Skin epidermis (tissue), 12 donors: ENCODE data around the gene SREBF1.

Experiments used
- H3K27ac ChIP-seq, 21 experiments: fragments of 200-600 bp; sonication (generic) in 11 of 21; one replicate each; pipeline ENCODE4 v1.5.0; 2020; ENCODE audit warnings: mild to moderate bottlenecking in 3 of 21, inconsistent platforms in 2 of 21, moderate library complexity in 2 of 21
- H3K4me3 ChIP-seq, 7 experiments: fragments of 200-600 bp; sonication (generic) in 2 of 7; one replicate each; pipeline ENCODE4 v1.5.0; 2020; ENCODE audit warnings: inconsistent platforms in 2 of 7, mild to moderate bottlenecking in 2 of 7, moderate library complexity in 1 of 7

The SREBF1 gene

DNA sequence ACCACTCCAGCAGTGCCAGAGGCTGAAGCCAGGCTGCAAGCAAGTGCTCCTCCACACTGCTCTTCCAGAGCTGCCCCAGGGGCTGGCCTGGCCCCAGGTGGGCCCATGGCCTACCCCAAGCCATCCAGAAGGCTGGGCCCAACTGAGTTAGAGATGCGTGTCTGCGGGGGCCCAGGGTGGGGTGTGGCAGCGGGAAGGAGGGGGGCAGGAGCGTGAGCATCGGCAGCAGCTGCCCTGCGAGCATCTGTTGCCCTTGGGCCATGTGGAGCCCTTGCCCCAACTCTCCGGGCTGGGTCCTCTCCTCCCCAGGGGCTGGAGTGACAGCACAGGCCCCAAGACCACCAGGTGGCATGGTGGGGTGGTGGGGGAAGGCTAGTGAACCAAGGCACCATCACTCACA, 7.3 kb upstream of the SREBF1 start:
- Histone ChIP-seq H3K27ac (peak overlapping the region in 7 of 21 experiments; percentile 4 to 99 (median 97)), H3K4me3 (no peak overlapping the region)

DNA sequence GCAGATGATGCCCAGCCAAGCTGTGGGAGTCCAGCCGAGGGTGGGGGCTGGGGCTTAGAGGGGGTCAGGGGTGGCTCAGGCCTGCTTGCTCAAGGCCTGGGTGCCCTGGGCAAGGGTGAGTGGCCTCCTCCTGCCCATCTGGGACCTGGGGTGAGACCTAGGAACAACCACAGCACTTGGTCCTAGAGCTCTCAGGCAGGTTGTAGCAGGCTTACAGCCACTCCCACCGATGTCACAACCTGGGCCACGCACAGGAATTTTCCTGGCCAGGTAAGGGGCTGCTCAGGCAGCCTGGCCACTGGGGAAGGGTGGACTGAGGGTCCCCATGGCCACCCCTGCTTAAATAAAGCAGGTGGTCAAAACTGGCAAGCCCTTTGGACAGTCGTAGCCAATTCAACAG, 6.3 kb upstream of the SREBF1 start:
- H3K4me3 ChIP-seq, result no peak overlapping the region
- H3K27ac ChIP-seq, result peak overlapping the region in 18 of 21 experiments; percentile 6 to 99 (median 97)

DNA sequence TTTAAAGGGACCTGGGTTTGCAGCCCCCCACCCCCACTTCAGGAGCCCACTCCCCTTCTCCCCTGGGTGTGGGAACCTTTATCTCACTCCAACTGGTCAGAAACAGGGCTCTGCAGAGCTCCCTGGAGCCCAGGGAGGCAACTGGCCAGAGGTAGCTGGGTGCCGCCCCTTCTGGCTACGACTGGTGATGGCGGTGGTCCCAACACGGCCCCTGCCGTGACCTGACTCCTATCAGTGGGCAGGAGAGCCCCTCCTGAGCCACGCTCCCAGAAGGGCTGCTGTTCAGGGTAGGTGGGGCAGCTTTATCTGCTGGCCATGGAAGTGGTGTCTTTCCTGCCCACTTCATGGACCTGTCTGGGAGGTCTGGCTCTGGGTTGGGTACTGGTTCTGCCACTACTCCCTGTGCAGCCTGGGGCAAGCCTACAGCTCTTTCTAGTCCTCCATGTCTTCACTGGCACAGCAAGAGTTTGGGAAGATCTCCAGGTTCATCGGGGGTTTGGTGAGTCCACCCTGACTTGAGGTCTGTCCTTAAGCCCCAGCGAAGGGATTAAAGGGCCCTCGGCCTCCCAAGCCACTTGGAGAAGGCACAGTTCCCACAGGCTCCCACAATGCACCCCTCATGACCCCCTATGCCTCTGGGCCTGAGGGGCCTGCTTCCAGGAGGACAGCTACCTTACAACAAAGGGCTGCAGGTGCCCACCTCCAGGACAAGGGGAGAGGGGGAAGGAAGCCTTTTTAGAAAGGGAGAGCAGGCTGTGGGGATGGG, 5.5 kb upstream of the SREBF1 start:
- peak overlapping the region in 19 of 21 experiments; percentile 39 to 99 (median 97) for H3K27ac ChIP-seq
- H3K4me3 ChIP-seq, result no peak overlapping the region

DNA sequence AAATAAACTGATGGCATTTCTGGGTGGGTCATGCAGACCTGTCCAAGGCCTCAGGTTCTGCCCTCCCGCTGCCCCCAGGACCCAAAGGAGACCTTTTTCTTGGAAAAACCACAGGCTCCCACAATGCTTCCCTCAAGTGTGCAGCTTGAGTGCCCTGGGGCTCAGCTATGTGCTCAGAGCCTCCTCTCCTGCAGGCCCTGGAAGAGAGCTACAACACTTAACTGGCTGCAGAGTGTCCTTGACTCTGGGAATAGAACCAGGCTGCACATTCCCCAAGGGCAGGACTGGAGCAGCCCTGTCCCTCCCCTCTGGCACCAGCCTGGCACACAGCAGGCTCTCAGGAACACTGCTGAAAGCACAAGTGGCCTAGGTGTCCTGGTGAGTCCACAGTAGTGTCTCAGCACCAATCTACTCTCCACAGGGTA, 4.8 kb upstream of the SREBF1 start:
- no peak overlapping the region for H3K4me3 ChIP-seq
- peak overlapping the region in 20 of 21 experiments; percentile 39 to 99 (median 97) for H3K27ac ChIP-seq

DNA sequence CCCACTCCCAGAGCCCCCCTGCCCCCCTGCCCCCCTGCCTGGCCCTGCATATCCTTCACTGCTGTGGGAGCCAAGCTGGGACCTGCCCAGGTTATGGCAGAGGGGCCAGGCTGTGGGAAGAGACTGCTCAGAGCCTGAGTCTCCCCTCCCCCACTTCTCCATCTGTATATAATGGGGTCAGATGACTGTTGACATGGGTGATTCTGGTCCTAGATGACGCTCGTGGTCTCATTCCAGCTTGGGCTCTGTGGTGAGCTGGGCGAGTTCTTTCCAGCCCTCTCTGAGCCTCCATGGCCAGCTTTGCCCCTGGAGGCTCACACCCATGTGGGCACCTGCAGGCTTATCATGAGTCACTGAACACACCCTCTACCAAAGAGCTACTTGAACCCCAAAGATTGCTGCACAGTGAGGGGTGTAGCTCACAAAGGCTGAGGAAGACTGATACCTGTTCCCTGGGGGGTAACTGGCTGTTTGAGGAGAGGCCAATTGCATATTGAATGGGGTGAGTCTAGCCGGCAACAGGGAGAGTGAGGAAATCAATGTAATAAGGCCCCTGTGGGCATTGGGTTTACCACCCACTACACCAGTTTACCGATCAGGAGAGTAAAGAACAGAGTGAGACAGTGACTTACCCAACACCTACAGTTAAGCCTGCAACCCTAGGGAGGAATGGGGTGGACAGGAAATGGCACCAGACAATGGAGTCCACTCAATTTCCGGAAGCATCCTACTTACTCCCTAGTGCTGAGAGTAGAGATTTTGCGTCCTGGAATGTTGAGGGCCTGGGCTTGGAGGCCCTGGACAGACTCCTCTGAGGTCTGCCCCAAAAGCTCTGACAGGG, 4.2 kb upstream of the SREBF1 start:
- peak overlapping the region; percentile 60 to 99 (median 97) for H3K27ac ChIP-seq
- peak overlapping the region; percentile 31 to 53 (median 43) for H3K4me3 ChIP-seq

DNA sequence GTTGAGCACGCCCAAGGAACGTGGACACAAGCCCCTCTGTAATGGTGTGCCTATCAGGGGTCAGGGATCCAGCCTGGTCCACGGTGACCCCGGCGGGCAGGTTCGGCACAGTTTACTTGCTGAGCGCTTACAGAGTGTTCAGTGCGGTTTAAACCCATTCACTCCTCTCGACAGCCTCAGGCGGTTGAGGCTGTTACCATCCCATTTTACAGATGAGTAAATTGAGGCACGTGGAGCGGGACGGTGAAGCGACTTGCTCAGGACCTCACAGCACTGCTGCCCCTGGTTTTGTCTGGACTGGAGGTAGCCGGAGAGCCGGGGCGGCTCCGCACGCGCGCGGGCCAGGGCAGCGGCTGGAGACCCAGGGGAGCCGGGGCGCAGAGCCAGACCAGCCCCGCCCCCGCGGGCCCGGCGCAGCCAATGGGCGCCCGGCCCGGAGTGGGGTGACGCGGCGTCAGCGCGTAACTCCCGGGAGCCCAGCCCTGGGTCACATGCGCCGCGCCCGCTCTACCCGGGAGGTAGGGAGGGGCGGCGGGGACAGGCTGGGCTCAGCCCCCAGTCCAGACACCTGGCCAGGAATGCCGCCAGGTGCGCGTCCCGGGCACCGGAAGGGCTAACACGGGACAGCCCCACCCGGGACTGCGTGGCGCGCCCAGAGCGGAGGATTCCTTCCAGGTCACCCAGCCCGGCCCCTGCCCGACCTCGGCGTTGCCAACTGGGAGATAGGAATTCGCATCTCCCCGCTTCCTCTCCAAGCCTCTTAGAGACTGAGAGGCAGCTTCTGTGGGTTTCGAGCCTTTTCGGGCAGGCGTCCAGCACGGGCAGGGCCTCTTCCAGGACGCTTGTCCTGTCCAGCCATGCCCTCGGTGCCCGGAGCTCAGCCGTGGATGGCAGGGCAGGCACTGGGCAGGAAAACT, 3.3 kb upstream of the SREBF1 start:
- H3K27ac ChIP-seq, result peak overlapping the region; percentile 60 to 99 (median 97)
- H3K4me3 ChIP-seq, result peak overlapping the region; percentile 31 to 53 (median 43)

DNA sequence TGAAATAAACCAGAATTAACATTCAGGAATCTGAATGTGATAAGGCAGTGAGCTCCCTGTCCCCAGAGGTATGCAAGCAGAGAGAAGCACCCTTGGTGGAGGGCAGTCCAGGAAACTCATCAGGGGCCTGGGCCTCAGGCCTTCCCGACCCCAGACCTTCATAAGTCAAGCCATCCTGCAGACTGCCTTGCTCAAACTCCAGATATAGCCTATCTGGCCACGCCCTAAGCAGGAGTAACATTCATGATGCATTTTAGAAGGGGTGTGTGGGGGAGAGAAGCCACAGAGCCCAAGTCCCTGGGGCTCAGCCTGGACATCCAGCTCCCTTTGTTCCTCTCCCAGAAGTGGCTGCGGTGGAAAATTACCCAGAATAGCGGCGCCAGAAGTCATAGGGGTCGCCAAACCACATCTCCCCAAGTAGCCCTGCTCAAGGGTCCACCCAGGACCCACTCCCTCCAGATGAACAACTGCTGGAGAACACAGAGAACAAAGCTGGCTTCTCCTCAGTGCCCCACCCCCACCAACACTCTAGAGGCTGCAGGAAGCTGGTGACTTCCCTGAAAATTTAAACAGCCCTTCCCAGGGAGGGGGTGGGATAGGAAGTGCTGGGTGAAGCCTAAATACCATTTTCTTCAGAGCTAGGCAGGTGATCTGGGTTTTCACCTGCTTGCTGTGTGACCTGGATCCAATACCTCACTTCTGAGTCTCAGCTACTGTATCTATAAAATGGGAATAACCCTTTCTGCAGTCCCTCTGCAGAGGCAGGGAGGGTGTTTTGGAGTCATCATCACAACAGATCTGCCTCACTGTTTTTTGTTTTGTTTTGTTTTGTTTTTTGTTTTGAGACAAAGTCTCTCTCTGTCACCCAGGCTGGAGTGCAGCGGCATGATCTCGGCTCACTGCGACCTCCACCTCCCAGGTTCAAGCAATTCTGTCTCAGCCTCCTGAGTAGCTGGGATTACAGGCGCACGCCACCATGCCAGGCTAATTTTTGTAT, 1.5 kb upstream of the SREBF1 start:
- peak overlapping the region in 20 of 21 experiments; percentile 22 to 99 (median 98) for H3K27ac ChIP-seq
- H3K4me3 ChIP-seq, result no peak overlapping the region

DNA sequence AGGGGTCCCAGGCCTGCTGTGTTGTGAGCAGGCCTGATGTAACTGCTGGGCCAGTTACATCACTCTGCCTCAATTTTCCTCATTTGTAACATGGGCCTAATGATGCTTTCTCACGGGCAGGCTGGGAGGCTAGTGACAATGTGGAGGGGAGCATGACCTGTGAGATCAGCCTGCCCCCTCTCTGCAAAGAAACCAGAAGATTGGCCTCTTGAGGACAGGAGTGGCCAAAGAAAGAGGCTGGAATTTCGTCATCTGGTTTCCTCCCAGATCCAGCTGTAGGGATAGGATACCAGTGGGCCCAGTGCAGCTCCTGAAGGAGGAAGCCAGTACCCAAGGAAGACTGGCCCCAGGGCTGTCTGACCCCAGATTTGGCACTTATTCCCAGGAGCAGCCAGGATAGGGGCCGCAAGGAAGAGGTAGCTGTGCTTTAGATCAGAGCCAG, 615 bp upstream of the SREBF1 start:
- H3K27ac ChIP-seq, result peak overlapping the region; percentile 87 to 99 (median 98)
- H3K4me3 ChIP-seq, result peak overlapping the region; percentile 74 to 98 (median 84)

DNA sequence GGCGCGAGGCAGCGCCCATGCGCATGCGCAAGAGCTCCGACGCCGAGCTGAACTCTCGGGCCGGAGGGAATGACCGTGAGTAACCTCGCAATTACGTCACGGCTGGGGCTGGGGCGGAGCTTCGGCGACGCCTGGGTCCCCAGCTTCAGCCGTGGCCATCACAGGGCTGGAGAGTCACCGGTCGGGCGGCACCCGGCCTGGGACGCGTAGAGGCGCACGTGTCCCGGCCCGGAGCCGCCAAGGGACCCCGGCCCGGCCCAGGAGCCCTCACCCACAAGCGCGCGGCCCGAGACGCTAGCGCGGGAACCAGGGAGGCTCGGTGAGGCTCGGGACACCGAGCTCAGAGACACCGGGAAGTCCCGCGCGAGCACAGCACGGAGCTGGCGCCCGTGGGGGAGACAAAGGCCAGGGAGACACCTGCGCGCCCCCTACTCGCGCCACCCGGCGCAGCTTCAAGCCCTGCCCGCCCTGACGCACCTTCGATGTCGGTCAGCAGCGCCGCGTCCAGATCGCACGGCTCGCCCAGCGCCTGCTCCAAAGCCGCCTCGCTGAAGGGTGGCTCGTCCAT, 452 bp downstream of the SREBF1 start:
- peak overlapping the region; percentile 74 to 98 (median 84) for H3K4me3 ChIP-seq
- peak overlapping the region; percentile 87 to 99 (median 98) for H3K27ac ChIP-seq

DNA sequence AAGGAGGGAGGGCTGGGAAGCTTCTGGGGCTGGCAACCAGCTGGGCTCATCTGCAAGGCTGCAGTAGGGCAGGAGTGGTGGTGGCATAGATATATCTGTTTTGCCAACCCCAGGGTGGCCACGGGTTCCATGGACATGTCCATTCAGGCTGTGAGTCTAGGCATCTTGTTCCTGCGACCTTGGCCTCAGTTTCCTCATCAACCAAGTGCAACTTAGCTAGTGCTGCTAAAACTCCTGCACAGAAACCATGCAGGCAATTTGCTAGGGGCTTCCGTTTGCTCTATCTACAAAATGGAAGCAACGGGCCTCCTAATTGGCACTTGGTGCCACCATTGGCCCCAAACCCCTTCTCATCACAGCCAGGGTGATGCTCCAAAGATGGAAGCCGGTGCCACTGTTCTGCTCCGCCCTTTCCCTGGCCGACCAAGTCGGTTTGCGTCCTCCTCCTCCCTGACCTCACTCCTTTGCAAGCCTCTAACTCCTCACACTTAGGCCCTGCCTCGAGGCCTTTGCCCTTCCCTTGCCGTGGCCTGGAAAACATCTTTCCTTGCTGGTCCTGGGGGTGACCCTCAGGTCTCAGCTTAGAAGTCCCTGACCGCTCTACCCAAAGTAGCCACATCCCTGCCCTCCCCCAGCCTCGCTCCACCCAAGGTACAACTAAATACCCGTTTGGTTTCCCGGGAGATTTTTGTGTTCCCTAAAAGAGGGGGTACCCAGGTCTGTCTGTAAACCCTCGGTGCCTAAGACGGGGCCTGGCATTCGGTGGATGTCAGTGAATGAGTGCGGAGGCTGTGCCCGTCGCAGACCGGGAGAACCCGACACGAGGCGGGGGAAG, 1.2 kb downstream of the SREBF1 start:
- Histone ChIP-seq H3K27ac (peak overlapping the region in 20 of 21 experiments; percentile 26 to 99 (median 98)), H3K4me3 (peak overlapping the region; percentile 74 to 98 (median 84))

DNA sequence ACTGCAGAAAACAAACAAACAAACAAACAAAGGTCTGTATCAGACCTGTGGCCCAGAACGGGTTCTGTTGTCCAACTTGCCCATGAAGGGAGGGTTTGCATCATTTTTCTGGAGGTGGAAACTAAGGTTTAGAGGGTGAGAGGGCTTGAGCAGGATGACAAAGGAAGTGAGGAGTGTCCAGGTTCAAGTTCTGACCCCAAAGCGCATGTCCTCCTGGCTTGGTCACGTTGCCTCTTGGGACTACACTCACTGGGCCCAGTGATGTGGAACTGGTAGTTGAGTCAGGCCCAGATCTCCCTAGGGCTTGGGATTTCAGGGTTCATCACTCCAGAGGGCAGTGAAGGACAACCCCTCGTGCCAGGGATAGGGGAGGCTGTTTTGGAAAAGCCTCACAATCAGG, 1.8 kb downstream of the SREBF1 start:
- no peak overlapping the region for H3K4me3 ChIP-seq

DNA sequence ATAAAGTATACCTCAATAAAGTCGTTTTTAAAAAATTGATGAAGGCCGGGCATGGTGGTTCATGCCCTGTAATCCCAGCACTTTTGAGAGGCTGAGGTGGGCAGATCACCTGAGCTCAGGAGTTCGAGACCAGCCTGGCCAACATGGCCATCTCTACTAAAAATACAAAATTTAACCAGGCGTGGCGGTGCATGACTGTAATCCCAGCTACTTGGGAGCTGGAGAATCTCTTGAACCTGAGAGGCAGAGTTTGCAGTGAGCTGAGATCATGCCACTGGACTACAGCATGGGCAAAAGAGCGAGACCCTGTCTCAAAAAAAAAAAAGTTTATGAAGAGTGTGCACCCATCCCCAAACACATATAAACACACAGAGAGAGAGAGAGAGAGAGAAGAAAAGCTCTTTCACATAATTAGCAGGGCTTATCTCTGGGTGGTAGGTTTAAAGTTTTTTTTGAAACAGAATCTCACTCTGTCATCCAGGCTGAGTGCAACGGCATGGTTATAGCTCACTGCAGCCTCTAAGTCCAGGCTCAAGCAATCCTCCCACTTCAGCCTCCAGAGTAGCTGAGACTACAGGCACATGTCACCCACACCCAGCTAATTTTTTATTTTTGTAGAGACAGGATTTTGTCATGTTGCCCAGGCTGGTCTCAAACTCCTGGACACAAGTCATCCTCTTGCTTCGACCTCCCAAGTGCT, 3.0 kb downstream of the SREBF1 start:
- Histone ChIP-seq H3K27ac (peak overlapping the region in 5 of 21 experiments; percentile 5 to 30 (median 17)), H3K4me3 (no peak overlapping the region)

More for the DNA sequence above, 1.8 kb downstream of the SREBF1 start:
- H3K27ac ChIP-seq, result peak overlapping the region in 8 of 21 experiments; percentile 91 to 99 (median 98)

DNA sequence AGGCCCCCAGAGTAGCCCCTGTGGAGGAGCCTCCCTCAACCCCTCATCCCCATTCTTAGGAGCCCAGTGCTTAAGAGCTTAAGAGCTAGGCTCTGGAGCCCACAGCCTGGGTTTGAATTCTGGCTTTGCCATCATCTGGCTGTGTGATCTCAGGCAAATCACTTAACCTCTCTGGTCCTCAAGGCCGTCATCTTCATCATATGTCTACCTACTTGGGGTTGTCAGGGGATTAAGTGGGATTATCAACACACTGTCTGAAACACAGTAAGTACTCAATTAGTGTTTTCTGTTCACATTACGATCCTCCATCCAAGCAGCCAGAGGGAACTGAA, 4.8 kb downstream of the SREBF1 start:
- Histone ChIP-seq H3K4me3 (no peak overlapping the region), H3K27ac (peak overlapping the region in 4 of 21 experiments; percentile 6 to 27 (median 18))

DNA sequence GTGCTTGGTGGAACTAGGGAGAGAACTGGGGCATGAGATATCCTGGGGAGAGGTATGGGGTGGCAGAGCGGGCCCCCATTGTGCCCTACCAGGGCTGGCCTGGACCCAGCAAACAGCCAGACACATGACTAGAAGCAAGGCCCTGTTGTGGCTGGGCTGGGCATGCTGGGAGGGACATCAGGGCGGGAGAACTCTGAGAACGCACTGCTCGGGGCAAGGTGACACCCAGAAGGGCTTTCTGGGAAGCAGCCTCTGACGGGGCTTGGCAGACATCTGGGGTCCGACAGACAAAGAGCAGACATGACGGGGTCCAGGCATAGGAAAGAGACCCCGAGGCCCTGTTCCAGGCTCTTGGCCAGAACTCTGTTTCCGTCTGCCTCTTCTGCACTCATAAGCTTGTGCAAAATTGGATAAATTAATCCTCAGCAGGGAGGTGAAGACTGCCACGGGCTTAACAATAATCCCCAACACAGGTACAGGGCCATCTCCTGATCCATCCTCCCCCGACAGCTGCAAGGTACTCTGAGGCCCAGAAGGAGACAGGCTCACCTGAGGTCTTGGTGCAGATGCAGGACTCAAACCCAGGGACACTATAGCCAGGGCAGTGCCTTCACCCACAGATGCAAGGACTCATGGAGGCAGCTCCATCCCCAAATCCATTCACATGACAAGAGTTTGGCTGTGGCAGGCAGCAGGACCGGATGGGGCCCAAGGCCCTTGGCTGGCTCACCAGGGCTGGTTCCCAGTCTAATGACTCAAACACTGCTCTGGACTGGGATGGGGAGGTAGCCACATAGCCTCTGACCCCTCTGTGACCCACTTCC, 5.4 kb downstream of the SREBF1 start:
- H3K27ac ChIP-seq, result peak overlapping the region in 7 of 21 experiments; percentile 6 to 56 (median 15)
- no peak overlapping the region for H3K4me3 ChIP-seq

DNA sequence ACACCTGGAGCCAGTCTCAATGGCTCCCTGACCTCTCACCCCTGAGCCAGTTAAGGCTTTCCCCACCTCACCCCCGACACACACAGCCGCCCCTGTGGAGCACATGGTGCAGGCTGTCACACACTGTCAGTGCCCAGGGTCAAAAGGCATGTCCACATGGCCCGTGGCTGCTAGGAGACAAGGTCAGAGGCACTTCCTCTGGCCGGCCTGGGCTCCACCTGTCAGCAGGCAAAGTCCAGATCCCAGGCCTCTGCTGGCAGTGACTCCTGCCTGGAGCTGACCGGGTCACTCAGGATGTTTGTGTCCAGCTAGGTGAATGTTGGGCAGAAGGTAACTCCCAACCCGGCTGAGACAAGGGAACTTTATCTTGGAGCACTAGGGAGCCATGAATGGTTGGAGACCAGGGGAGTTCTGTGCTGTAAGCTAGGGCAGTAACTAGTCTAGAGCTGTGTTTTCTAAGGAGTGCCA, 6.0 kb downstream of the SREBF1 start:
- peak overlapping the region in 2 of 21 experiments; percentile 27 to 56 for H3K27ac ChIP-seq
- H3K4me3 ChIP-seq, result no peak overlapping the region

DNA sequence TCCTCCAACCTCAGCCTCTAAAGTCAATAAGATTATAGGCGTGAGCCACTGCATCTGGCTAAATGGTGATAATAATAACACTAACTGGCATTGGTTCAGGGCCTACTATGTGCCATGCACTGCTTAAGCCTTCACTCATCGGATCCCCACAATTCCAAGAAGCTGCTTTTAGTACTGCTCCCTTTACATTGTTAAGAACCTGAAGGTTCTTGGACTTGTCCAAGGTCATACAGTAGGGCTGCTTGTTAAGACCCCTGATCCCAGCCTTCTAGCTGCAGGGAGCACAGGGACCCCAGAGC, 6.6 kb downstream of the SREBF1 start:
- Histone ChIP-seq H3K4me3 (no peak overlapping the region), H3K27ac (no peak overlapping the region)
